SU-DHL-6 (cell line): ENCODE measurements around the gene PRDM13.

Source experiments
- CTCF ChIP-seq: fragments of 200-600 bp; sonication (generic); IDR thresholded peaks from one replicate; pipeline ENCODE4 v1.5.1; 2017; ENCODE audit warnings: antibody characterized with exemption, mild to moderate bottlenecking, low read length, moderate library complexity; ENCODE audit not compliant: insufficient read depth, poor library complexity, severe bottlenecking
- EZH2phosphoT487 ChIP-seq: fragments of 200-600 bp; sonication (generic), shearing (Covaris generic); conservative IDR thresholded peaks from 2 replicates; pipeline ENCODE4 v1.6.1; 2018; ENCODE audit warnings: mild to moderate bottlenecking, antibody characterized with exemption, low read length, moderate library complexity, mixed read lengths

GRCh38 chr6:99589907-99590493, 16.6 kb upstream of the PRDM13 start:
- no peak for TF ChIP-seq CTCF
- TF ChIP-seq EZH2phosphoT487, result no peak
